GM18870 (cell line): ENCODE results near the gene CTNNA1.

ENCODE experiments used
- ATAC-seq: cut with Tn5 transposase; IDR thresholded peaks from one replicate; pipeline ENCODE4 v1.9.1; 2021; ENCODE audit warnings: moderate library complexity; ENCODE audit not compliant: unreplicated experiment

The CTNNA1 gene

GRCh38 chr5:138956801-138957200 is 203.6 kb downstream of the CTNNA1 start:
- ATAC-seq: no peak

GRCh38 chr5:138960145-138960692 is 207.0 kb downstream of the CTNNA1 start:
- no peak for ATAC-seq

- no peak for ATAC-seq
Observed at GRCh38 chr5:138961221-138961620, 208.0 kb downstream of the CTNNA1 start.

- no peak for ATAC-seq
Observed at GRCh38 chr5:138961729-138962128, 208.5 kb downstream of the CTNNA1 start.

GRCh38 chr5:138962614-138963370 is 209.6 kb downstream of the CTNNA1 start:
- no peak for ATAC-seq

GRCh38 chr5:138963763-138964371 is 210.6 kb downstream of the CTNNA1 start:
- no peak for ATAC-seq

- no peak for ATAC-seq
Observed at GRCh38 chr5:138964647-138965201, 211.5 kb downstream of the CTNNA1 start.

GRCh38 chr5:138965626-138966025 is 212.4 kb downstream of the CTNNA1 start:
- ATAC-seq: no peak

- no peak for ATAC-seq
Observed at GRCh38 chr5:138966236-138966985, 213.2 kb downstream of the CTNNA1 start.

GRCh38 chr5:138967791-138968448 is 214.7 kb downstream of the CTNNA1 start:
- ATAC-seq: no peak

GRCh38 chr5:138968601-138969000 is 215.4 kb downstream of the CTNNA1 start:
- ATAC-seq: no peak

- ATAC-seq: no peak
Observed at GRCh38 chr5:138969323-138970002, 216.2 kb downstream of the CTNNA1 start.

GRCh38 chr5:138972230-138972629 is 219.0 kb downstream of the CTNNA1 start:
- no peak for ATAC-seq

GRCh38 chr5:138972836-138973235 is 219.6 kb downstream of the CTNNA1 start:
- ATAC-seq: no peak

GRCh38 chr5:138974227-138975063 is 221.2 kb downstream of the CTNNA1 start:
- no peak for ATAC-seq

- ATAC-seq: no peak
Observed at GRCh38 chr5:138975098-138975847, 222.0 kb downstream of the CTNNA1 start.

GRCh38 chr5:138978080-138978479 is 224.9 kb downstream of the CTNNA1 start:
- ATAC-seq: no peak

- ATAC-seq: no peak
Observed at GRCh38 chr5:138978581-138978980, 225.4 kb downstream of the CTNNA1 start.
